GM21576 (cell line): ENCODE measurements around the gene ANKEF1.

Source experiments
- ATAC-seq: cut with Tn5 transposase; IDR thresholded peaks from one replicate; pipeline ENCODE4 v1.9.1; 2021; ENCODE audit warnings: mild to moderate bottlenecking, moderate library complexity; ENCODE audit not compliant: unreplicated experiment

ANKEF1 gene

DNA sequence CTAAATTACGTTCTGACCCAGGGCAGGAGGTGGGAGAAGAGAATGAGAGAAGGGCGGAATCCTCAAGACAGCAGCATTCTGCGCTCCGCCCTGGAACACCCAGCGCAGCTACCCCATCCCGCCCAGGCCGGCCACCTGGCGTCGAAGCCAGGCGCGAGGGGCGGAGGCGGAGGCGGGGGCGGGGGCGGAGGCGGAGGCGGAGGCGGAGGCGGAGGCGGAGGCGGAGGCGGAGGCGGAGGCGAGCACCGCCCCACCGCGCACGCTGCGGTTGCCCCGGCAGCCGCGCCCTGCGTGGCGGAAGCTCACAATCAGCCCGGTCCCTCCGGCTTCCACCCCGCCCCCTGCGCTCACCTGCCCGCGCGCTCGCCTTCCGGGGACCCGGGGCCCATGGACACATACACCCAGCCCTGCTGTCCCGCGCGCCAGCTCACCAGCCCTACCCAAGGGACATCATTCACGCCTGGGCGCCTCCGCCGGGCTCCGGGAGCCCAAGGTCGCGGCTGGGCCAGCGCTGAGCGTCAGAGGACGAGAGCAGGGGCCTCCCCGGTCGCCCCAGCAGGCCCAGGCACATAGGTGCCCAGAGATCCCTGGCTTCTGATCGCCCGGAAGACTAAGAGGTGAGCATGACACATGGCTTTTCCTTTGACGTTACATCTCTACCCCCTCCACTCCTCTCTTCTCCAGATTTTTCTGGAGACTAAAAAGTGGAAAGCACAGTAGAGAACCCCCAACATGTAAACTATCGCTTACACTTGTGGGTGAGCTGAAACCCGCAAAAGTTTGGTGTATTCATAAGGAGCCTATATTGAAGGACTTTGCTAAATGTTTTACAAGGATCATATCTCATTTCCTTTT lies at the start of gene ANKEF1:
ANKEF1 (plus strand) TSS at position 271 of the 855 bp plus-strand sequence. CDS start 3,315 bp downstream, outside the sequence.
- peak; percentile 98 for ATAC-seq

DNA sequence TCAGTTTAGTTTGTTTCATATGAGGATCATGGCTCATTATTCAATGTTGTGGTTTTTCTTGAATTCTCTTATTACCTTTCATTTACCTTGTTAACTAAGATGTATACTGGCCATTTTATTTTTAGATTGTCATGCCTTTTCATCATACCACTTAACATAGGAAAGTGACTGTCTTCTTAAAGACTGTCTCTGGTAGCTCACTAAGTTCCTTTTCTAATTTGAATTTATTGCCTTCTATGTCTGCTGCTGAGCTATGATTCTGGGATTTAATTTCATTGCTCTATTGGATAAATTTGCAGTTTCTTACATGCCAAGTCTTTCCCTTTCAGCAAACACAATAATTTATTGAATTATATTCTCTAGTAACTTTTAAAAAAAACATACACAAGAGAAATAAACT lies 49.5 kb upstream of the ANKEF1 start:
- ATAC-seq = no peak

DNA sequence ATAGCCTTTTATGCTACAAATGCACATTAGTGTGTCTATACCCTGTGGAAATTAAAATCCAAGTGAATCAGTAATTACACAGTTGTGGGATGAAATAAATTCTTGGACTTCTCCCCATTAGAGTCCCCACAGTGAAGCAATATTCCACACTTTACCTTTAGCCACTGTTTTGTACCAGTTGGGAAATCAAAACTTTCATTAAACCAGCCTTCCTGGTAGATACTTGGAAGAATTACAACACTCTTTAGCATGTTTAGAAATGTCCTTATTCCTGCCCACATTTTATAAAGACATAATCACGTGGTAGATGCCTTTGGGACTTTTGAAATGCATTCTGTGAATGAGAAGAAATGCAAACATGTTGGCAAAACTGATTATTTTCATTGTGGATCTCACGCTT lies 49.0 kb upstream of the ANKEF1 start:
- ATAC-seq = no peak

DNA sequence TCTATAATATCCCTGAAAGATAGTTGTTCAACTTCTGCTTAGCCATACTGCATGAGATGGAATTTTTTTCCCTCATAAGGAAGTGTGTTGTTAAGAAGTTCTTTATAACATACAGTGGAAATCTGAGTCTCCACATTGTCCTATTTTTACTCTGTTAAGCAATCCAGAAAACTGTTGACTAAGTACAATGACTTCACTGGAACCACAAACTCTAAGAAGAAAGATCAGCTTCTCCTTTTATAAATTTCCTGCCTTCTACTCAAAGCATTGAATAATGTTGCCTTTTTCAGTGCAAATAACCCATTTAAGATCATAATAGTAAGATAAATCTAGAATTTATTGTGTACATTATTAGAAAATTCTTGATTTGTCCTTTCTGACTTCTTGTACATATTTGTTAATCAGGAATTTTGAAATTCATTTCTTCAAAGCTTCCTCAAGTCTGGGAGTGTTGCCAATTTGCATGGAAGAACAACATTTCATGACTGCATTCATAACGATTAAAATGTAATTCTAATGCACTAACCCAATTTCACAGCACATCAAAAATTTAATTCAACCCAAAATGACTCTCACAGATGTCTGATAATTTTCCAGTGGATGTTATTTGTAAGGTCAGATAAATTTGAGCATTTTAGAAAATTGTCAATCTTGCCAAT lies 45.6 kb upstream of the ANKEF1 start:
- no peak for ATAC-seq

DNA sequence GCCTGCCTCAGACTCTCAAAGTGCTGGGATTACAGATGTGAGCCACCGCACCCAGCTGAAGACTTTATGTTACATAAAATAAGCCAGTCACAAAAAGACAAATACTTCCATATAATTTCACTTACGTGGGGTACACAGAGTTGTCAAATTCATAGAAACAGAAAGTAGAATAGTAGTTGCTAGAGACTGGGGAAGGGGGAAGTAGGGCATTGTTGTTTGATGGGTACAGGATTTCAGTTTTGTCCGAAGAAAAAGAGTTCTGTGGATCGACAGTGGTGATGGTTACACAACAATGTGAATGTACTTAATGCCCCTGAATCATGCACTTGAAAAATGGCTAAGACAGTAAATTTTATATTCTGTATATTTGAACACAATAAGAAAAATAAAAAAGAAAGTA lies 41.6 kb upstream of the ANKEF1 start:
- no peak for ATAC-seq

DNA sequence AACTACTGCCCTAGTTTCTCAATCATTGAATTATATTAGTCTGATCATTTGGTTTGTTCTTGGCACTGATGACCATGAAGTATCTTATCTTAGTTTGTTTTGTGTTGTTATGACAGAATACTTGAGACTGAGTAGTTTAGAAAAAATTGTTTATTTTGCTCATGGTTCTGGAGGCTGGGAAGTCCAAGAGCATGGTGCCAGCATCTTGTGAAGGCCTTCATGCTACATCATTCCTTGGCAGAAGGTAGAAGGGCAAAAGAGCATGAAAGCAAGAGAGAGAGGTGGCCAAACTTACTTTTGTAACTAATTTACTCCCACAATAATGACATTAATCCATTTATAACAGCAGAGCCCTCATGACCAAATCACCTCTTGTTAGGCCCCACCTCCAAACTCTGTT lies 40.1 kb upstream of the ANKEF1 start:
- no peak for ATAC-seq

DNA sequence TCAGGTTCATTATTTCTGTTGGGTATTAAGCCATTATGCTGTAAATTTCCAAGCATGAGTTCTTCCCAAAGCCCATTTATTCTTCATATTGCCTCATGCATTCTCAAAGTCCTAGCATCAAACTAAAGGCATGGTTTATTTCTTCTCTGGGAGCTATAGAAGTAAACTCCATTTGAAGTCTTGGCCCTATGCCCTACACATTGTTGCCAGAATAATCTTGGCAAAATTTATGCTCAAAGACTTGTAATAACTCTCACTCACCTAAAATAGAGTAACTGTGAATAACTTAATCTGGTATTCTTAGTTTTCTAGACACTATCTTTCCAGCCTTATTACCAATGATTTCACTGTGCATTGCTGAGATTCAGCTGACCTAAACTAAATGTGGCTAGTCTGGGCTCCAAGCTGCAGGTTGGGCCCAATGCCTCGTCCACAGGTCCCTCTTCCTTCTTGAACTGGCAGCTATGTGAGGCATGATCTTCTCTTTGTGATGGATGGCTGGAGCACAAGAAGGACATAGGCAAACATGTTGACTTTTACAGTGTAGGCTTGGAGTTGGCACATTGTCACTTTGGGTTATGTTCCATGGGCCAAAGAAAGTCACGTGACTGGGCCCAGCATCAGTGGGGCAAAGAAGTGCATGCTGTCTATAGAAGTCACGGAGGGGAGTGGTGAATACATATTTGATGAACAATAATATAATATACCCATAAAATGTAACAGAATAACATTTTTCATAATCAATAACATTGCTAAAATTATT lies 39.1 kb upstream of the ANKEF1 start:
- no peak for ATAC-seq

DNA sequence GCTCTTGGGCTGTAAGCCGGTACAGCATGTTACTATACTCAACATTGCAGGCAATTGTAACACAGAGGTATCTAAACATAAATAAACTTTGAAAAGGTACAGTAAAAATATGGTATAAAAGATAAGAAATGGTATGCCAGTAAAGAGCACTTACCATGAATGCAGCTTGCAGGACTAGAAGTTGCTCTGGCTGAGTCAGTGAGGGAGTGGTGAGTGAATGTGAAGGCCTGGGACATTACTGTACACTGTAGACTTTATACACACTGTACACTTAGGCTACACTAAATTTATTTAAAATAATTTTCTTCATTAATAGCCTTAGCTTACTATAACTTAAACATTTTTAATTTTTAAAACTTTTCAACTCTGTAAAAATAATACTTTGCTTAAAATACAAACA lies 37.8 kb upstream of the ANKEF1 start:
- no peak for ATAC-seq

DNA sequence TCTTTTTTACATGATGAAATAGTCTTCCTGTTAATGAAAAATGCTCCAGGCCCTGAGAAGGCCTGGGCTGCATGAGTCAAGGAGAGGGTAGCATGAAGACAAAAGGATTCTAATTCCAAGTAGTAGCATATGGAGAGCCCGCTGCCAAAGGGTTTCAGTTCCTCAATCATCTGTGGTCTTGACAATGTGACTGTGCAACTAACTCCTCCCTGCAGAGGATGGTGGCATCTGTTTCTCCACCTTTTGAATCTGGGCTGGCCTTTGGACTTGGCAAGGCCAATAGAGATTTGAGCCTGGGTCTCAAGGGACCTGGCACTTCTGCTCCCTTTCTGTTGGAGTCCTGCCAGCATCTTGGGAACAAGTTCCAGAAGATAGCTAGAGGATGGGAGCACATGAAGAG lies 35.1 kb upstream of the ANKEF1 start:
- peak; percentile 55 for ATAC-seq

DNA sequence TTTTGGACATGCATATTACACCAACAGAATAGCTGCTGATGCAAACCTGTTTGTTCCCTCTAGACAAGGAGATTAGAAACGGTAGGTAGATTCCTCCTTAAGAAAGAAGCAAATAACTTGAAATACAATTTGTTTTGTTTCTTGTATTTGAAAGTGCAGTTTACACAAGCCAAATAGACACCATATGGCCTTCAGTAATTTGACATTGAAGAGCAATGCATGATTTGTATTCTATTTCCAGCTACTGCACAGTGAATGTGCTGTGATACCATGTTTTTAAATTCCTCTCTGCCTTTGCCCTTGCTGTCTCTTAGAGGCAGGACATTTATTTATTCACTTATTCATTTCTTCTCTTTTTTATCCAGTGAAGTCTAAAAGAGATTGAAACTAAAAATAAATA lies 31.9 kb upstream of the ANKEF1 start:
- no peak for ATAC-seq

DNA sequence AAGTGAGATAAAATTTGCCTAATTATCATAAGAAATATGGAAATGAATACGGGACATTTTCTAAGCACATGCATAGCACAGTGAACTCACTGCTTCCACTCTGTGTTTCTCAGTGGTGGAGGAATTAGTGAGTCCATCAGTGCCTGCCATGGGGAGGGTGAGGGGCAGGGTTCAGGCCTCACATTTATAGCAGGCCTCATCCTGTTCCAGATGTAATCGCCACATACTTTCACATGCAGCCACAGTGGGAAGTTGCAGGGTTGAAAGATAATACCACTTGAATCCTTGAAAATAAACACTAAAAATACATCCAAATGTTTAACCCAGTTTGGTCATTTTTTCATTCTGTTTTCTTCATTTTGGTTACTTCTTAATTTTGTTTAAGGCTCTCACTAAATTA lies 29.9 kb upstream of the ANKEF1 start:
- ATAC-seq = no peak

DNA sequence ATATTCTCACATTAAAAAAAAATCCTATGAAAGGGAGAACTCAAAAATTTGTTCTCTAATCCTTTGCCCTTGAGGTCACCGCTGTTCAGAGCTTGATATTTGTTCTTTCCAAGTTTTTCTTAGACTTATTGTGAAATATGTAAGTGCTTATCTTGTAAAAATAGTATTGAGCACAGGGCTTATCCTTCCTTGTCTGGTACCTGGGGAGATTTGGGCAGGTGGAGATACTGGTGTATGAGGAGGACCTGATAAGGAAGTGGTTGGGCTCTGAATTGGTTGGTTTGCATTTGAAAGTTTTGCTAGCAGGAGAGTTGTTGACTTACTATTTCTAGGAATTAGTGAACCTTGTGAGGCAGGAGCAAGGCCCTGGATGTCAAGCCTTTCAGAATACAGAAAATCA lies 28.9 kb upstream of the ANKEF1 start:
- ATAC-seq = no peak

DNA sequence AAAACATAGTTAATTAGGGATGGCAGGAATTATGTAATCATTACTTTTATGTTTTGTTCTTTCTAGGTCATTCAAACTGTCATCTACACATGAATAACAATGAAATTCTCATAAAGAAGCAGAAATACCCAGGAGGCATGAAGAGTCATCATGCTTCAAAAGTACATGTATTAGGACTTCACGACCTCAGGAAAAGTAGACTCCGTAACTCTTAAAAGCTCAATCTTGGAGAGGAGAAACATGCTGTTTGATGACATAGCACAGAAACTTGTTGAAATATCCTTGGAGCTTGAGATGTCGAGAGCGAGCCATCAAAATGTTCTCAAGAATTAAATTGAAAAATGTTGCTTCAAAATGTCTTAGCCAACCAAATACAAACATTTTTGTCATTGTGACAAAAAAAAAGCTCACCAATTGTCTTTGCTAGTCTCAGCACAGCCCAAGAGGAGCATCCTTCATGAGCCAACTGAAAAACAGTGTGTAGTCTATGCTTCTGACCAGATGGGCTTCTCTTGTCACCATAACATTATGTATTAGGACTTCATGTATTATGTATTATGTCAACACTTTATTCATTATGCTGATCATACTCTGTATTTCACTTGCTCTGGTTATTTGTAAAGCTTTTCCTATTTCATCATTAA lies 28.2 kb upstream of the ANKEF1 start:
- ATAC-seq = no peak

DNA sequence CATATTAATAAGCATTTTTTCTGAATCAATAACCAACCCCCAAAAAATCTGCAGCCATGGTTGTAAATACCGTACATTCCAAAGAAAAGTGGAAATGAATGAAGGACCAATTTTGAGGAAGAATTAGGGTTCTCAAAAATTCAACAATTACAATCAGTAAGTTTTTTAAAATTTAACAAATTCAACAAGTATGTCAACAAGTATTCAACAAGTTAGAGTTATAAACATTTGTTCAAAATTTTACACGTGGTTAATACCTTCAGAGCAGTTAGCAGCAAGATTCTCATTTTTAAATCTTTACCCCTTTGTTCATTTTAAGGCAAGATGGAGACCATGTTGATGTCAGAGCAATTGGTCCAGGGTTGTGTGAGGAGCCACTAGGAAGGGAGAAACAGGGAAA lies 27.6 kb upstream of the ANKEF1 start:
- ATAC-seq = no peak

DNA sequence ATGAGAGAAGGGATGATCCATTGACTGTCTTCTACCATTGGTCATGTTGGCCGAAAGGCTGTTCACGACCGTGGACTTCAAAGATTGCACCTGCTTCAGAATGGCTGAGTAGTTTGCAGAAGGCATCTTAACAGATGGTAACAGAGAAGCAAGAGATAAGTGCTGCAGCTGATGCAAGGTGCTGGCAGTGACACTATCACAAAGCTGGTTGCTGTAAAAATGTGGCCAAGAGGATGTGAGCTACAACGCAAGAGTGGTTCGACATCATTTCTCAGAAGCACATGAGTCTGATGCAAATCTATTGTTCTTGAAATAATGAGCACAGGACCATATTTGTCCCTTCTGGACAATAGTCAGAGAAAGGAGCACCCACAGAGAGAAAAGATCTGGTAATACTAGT lies 27.0 kb upstream of the ANKEF1 start:
- ATAC-seq = no peak

DNA sequence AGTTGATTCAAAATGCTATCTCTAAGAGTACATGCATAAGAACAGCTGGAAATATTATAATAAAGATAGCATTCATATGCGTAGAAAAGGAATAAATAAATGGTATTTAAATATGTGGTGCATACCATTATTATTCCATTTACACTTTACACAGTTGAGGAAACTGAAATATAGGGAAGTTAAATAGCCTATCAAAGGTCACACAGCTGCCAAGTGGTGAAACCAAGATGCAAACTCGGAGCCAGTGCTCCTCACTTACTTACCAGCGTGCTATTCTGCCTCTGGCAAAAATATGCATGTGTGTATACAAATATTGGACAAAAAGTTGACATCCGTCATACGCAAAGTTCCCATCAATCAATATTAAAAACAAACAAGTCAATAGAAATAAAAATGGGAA lies 22.3 kb upstream of the ANKEF1 start:
- ATAC-seq = no peak

DNA sequence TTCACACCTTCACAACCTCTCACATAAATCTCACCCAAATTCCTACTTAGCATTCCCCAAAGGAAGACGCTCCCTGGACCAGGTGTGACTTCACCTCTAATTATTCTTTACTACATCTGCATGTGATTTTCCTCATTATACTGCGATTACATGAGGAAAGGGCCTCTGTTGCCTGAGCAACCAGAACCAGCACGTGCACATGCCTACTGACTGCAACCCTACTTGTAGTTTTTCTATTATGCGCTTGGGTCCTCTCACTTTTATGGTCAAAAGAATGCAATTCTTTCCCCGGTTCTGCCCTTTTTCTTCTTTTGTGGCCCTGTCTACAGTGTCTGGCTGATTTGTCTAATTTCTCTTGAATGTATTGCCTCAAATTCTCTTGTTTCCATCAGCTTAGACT lies 20.4 kb upstream of the ANKEF1 start:
- ATAC-seq = no peak

DNA sequence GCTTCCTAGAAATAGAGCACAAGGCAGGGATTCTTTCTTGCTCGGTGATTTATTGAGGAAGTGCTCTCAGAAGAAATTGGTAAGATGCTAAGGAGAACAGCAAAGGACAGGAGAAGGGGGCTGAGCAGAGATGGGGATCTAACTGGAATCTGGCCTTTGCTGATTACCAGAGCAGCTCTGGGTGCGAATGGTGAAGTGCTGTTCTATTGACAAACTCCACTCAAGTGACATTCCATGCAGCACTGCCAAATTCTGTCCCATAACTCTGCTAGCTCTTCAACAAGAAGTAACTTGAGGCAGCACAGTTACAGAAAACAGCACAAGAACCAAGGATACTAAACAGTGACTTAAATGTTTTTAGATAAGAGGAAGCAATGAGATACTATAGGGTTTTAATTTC lies 13.8 kb upstream of the ANKEF1 start:
- ATAC-seq = no peak

DNA sequence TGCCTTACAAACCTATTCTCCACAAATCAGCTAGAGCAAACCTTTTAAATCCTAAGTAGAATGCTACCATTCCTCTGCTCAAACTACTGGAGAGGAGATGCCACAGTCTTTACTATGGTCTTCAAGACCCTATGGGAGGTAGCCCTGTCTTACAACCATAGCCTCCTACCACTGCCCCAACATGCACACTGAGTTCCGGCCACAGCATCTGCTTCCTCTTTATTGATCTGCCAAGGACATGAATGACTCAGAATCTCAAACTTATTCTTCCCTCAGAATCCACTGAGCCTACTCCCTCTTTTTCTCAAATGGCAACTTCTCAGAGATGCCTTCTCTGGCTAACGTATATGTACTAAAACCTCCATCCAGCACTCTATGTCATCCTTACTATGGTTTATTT lies 12.2 kb upstream of the ANKEF1 start:
- ATAC-seq = no peak

DNA sequence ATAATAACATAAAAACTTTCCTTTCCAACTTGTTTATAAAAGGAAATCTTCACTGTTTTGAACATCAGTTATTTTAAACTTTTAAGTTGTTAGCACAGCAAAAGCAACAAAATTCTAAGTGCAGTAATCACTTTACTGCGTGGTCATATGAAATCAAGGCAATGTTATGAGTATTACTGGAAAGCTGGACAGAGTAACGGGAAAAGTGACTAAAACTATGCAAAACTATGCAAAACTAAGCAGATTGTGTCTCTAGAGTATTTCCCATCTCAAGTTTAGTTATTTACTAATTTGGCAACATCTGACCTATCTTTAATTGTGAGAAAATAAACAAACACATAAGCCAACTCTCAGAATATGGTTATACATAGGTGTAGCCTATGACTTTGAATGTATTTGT lies 10.9 kb upstream of the ANKEF1 start:
- no peak for ATAC-seq
